Measurements from ENCODE around the gene SLC5A10.
A peak's percentile ranks its signal among the peaks of the same experiment; 100 is the strongest.
"Not testable (repeated sequence)": the region's sequence is repeated elsewhere in the genome, so short reads cannot be mapped to it uniquely, and the experiment has no call there.

SLC5A10 gene

DNA sequence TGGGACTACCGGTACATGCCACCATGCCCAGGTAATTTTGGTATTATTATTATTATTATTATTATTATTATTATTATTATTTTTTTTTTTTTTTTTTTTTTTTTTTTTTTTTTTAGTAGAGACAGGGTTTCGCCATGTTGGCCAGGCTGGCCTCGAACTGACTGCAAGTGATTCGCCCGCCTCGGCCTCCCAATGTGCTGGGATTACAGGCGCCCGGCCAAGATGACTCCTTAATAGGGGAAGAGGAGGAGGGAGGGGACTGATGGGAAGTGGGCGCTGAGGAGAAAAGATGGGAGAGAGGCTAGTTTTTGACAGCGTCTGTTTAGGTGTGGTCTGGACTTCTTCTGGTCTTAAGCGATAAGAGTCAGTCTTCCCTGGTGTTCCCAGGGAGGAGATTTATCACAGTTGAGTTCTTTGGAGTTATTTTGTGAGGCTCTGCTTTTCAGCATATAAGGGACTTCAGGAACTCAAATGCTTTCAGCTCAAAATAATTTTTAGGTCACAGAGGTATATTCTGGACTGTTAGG is 34.4 kb upstream of the SLC5A10 start:
- TF ChIP-seq, protein P1, sequence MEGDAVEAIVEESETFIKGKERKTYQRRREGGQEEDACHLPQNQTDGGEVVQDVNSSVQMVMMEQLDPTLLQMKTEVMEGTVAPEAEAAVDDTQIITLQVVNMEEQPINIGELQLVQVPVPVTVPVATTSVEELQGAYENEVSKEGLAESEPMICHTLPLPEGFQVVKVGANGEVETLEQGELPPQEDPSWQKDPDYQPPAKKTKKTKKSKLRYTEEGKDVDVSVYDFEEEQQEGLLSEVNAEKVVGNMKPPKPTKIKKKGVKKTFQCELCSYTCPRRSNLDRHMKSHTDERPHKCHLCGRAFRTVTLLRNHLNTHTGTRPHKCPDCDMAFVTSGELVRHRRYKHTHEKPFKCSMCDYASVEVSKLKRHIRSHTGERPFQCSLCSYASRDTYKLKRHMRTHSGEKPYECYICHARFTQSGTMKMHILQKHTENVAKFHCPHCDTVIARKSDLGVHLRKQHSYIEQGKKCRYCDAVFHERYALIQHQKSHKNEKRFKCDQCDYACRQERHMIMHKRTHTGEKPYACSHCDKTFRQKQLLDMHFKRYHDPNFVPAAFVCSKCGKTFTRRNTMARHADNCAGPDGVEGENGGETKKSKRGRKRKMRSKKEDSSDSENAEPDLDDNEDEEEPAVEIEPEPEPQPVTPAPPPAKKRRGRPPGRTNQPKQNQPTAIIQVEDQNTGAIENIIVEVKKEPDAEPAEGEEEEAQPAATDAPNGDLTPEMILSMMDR (conservative IDR thresholded peaks at IDR 0.05; ENCODE audit: low read depth, low read length) = no peak
- DNase-seq (ENCODE audit: low read depth) = no peak

DNA sequence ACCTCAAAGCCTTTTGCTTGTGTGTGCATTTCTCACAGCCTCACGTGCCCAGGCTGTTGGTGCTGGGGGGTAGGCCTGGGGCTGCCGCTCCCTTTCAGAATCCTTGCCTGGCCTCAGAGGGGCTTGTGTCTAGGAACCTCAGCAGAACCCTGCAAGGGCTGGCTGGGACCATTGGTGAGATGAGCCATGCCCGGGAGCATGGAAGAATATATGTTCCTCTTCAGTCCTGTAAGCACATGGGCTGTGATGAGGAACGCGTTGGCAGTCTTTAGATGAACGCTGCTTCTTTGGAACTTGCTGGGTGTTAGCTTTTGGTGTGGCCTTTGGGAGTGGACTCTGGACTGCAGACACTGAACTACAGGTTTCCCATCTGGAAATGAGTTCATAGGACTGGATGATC is 32.0 kb upstream of the SLC5A10 start:
- DNase-seq (ENCODE audit: low read depth) = no peak
- H3K4me3 ChIP-seq (ENCODE audit: low read length) = no peak overlapping the region
- TF ChIP-seq, protein P1 (conservative IDR thresholded peaks at IDR 0.05; ENCODE audit: low read depth, low read length) = no peak

More for the DNA sequence above, 34.4 kb upstream of the SLC5A10 start:
- H3K4me3 ChIP-seq (ENCODE audit: low read length) = no peak overlapping the region

DNA sequence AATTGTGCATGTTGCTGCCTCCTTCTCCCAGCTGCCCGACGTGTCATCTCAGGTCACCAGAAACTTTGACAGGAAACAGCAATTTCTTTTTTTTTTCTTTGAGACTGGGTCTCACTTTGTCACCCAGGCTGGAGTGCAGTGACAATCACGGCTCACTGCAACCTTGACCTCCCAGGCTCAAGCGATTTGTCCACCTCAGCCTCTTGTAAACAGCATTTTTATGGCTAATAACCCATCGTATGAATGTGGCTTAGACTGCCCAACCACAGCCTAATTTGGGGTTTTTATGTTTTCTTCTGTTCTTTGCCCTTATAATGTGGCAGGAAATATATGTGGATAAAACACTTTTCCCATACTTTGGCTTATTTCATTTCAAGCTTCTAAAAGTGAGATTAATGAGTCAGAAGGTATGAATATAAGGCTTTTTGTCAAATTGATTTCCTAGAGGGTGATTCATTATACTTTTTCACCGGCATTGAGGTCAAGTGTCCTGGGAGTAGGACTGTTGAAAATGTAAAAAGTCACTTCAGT is 31.0 kb upstream of the SLC5A10 start:
- peak; percentile 34 for DNase-seq (ENCODE audit: low read depth)
- TF ChIP-seq, protein P1 (conservative IDR thresholded peaks at IDR 0.05; ENCODE audit: low read depth, low read length) = no peak
- H3K4me3 ChIP-seq (ENCODE audit: low read length) = no peak overlapping the region

DNA sequence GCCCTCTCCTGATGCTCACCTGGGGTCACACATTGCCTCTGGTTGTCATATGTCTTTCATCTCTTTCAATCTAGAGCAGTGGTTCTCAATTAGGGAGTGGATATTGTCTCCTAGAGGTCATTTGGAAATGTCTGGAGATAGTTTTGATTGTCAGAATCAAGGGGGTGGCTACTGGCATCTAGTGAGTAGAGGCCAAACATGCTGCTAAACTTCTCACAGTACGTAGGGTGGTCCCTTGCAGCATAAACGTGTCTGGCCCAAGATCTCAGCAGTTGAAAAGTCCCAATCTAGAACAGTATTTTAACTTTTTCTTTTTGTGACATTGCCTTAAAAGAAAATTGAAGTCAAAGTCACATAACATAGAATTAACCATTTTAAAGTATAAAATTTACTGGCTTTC is 30.5 kb upstream of the SLC5A10 start:
- TF ChIP-seq, protein P1 (conservative IDR thresholded peaks at IDR 0.05; ENCODE audit: low read depth, low read length) = no peak
- no peak for DNase-seq (ENCODE audit: low read depth)
- no peak overlapping the region for H3K4me3 ChIP-seq (ENCODE audit: low read length)

DNA sequence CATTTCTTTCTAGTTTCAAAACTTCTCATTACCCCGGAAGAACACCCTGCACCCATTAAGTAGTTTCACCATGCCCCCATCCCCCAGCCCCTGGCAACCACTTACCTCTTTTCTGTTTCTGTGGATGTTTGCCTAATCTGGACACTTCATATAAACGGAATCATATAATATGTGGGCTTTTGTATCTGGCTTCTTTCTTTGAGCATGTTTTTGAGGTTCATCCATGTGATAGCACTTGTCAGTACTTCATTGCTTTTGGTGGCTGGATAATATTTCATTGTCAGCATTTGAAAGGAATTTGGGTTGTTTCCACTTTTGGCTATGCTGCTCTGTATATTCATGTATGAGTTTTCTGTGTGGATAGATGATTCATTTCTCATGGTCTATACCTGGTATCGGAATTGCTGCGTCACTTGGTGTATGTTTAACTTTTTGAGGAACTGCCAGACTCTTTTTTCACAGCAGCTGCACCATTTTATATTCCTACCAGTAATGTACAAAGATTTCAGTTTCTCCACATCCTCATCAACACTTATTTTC is 30.0 kb upstream of the SLC5A10 start:
- no peak for DNase-seq (ENCODE audit: low read depth)
- TF ChIP-seq, protein P1 (conservative IDR thresholded peaks at IDR 0.05; ENCODE audit: low read depth, low read length) = no peak
- H3K4me3 ChIP-seq (ENCODE audit: low read length) = no peak overlapping the region

DNA sequence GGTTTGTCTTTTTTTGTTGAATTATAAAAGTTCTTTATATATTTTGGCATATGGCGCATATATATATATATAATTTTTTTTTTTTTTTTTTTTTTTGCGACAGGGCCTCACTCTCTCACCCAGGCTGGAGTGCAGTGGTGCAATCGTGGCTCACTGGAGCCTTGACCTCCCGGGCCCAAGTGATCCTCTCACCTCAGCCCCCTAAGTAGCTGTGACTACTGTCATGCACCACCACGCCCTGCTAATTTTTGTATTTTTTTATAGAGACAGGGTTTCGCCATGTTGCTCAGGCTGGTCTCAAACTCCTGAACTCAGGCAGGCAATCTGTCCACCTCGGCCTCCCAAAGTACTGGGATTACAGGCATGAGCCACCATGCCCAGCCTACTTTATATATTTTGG is 29.4 kb upstream of the SLC5A10 start:
- not testable (repeated sequence) for H3K4me3 ChIP-seq (ENCODE audit: low read length); DNase-seq (ENCODE audit: low read depth)

DNA sequence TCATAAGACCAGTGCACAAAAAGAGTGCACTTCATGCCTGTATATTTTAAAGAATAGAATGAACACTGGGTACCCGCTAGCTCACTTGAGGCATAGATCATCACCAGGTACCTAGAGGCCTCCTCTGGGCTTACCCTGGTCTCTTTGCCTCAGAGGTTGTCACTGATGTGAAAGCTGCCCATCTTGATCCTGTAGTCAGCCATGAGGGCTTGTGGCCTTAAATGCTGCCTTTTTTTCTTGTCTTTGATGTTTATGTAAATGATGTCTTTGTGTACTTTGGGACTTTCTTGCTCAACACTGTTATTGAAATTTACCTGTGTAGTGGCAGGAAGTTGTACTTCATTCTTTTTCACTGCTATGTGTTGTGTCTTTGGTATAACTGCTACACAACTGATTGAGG is 26.8 kb upstream of the SLC5A10 start:
- H3K4me3 ChIP-seq (ENCODE audit: low read length) = no peak overlapping the region
- TF ChIP-seq, protein P1 (conservative IDR thresholded peaks at IDR 0.05; ENCODE audit: low read depth, low read length) = no peak

More for the DNA sequence above, 26.8 kb upstream of the SLC5A10 start:
- DNase-seq (ENCODE audit: low read depth) = no peak

All from retinal pigment epithelial cell (primary cell).